ENCODE results near the gene IDH3G.
A peak's percentile ranks its signal among the peaks of the same experiment; 100 is the strongest.

The IDH3G gene

DNA sequence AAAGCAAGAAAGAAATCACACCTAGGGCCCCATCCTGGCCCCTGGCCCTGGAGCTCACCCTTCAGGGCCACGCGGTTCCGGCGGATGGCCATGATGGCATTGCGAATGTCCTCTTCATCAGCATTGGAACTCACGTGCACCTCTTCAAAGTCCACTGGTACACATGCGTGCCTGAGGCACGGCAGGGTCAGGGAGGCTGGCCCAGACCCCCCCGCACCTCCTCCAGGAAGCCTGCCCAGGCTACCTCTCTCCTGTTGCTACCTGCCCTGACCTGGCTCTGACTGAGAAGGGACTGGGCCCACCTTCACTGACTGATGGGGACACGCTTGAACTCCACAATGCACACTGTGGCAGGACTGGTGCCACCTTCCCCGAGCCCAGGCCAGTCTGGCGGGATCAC, 4.5 kb downstream of the IDH3G start:
- Mint-ChIP-seq H3K4me3 (no peak overlapping the region), H3K36me3 (peaks cover 5% of the 10 kb centered on the region), H3K27ac (no peak overlapping the region), H3K27me3 (no peaks in the 10 kb centered on the region), H3K4me1 (peaks cover 6% of the 10 kb centered on the region), H3K9me3 (no peaks in the 10 kb centered on the region)
- ATAC-seq (ENCODE audit: low read depth) (no peak), DNase-seq (ENCODE audit: low spot score in 2 of 2) (no peak)

DNA sequence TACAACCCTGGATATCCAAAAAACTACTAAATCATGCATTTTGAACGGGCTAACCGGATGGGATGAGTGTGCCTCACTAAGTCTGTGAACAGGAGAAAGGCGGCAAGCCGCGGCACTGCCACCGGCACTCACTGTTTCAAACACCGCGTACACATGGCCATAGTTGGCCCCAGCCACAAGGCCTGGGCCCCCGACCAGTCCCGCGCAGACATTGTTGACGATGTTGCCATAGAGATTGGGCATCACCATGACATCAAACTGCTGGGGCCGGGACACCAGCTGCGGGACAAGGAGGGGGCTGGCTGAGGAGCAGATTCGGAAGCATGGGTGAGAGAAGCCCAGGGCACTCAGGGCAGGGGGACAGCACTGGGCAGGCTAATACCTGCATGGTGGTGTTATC, 7.5 kb downstream of the IDH3G start:
- no peaks in the 10 kb centered on the region for H3K9me3 Mint-ChIP-seq
- no peak for ATAC-seq (ENCODE audit: low read depth)
- no peak overlapping the region for H3K4me3 Mint-ChIP-seq
- no peak for DNase-seq (ENCODE audit: low spot score in 2 of 2)
- no peak overlapping the region for H3K27ac Mint-ChIP-seq
- H3K36me3 Mint-ChIP-seq, result peaks cover 5% of the 10 kb centered on the region
- no peaks in the 10 kb centered on the region for H3K4me1 Mint-ChIP-seq
- H3K27me3 Mint-ChIP-seq, result no peaks in the 10 kb centered on the region

GRCh38 chrX:153784325-153784967, 9.7 kb downstream of the IDH3G start:
- ATAC-seq (ENCODE audit: low read depth), result no peak
- no peak for DNase-seq (ENCODE audit: low spot score in 2 of 2)
- Mint-ChIP-seq H3K27me3 (peaks cover 6% of the 10 kb centered on the region), H3K4me3 (no peak overlapping the region), H3K36me3 (peaks cover 5% of the 10 kb centered on the region), H3K9me3 (no peaks in the 10 kb centered on the region), H3K27ac (no peak overlapping the region), H3K4me1 (peaks cover 3% of the 10 kb centered on the region)

DNA sequence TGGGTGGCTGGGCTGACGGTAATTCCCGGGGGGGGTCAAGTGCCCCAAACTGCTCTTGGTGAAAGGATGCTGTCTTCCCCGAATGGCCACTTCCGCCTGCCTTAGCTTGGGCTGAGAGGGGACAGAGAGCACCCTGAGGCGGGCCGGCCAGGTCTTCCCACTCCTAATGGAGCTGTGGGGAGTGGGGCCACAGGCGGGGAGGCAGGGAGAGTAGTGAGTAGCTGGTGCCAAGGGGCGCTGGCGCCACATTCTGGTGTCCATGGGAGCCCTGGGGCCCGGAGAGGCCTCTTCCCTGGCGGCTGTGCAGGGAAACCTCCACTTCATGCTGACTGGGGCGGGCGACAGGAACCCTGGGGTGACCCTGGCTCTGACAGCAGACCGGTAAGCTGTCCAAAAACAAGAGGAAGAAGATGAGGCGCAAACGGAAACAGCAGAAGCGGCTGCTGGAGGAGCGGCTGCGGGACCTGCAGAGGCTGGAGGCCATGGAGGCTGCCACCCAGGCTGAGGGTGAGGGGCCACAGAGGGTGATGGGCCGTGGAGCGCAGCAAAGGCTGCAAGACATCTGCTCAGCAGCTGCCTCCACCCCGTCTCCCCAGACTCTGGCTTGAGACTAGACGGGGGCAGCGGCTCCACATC, 10.7 kb downstream of the IDH3G start:
- no peak overlapping the region for H3K27ac Mint-ChIP-seq
- peaks cover 3% of the 10 kb centered on the region for H3K36me3 Mint-ChIP-seq
- DNase-seq (ENCODE audit: low spot score in 2 of 2) (no peak), ATAC-seq (ENCODE audit: low read depth) (no peak)
- no peak overlapping the region for H3K4me3 Mint-ChIP-seq
- H3K9me3 Mint-ChIP-seq, result no peaks in the 10 kb centered on the region
- peaks cover 3% of the 10 kb centered on the region for H3K4me1 Mint-ChIP-seq
- peaks cover 6% of the 10 kb centered on the region for H3K27me3 Mint-ChIP-seq

DNA sequence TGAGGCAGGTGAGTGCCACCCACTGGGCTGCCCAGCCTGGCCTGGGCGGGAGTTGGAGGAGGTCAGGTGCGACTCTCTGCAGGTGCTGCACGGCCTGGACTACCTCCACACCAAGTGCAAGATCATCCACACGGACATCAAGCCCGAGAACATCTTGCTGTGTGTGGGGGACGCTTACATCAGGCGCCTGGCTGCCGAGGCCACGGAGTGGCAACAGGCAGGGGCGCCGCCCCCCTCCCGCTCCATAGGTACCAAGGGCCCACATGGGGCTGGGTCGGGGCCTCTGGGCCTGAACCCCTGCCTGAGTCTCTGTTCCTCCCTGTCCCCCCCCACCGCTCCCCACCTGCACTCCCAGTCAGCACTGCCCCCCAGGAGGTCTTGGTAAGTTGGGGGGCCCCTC, 11.3 kb downstream of the IDH3G start:
- Mint-ChIP-seq H3K4me1 (peaks cover 3% of the 10 kb centered on the region), H3K9me3 (no peaks in the 10 kb centered on the region), H3K36me3 (peaks cover 3% of the 10 kb centered on the region), H3K27ac (no peak overlapping the region), H3K27me3 (peaks cover 6% of the 10 kb centered on the region), H3K4me3 (no peak overlapping the region)
- ATAC-seq (ENCODE audit: low read depth) (no peak), DNase-seq (ENCODE audit: low spot score in 2 of 2) (no peak)

- Mint-ChIP-seq H3K9me3 (no peaks in the 10 kb centered on the region), H3K36me3 (peaks cover 3% of the 10 kb centered on the region), H3K4me3 (no peak overlapping the region), H3K4me1 (peaks cover 3% of the 10 kb centered on the region), H3K27me3 (peaks cover 6% of the 10 kb centered on the region), H3K27ac (no peak overlapping the region)
- DNase-seq (ENCODE audit: low spot score in 2 of 2), result no peak
- ATAC-seq (ENCODE audit: low read depth), result no peak
Measured at GRCh38 chrX:153782313-153782712, 11.9 kb downstream of the IDH3G start.

DNA sequence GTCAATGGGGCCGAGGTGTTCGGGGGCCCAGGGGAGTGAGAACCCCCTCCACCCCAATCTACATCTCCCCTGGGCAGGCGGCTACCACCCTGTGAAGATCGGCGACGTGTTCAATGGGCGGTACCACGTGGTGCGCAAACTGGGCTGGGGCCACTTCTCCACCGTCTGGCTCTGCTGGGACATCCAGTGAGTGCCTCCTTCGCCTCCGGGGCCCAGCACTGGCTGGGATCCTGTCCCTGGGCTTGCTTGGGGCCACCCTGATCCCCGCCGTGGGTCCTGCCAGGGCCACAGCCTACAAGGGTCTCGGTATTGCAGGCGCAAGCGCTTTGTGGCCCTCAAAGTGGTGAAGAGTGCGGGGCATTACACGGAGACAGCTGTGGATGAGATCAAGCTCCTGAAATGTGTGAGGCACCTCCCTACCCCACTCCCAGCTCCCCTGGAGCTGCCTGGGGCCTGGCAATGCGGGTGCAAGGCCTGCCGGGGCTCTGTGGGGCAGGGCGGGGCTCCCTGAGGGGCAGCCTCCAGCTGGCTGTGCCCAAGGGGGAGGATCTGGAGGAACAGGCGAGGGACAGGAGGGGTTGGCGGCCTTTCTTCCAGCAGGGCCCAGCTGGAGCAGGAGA, 12.6 kb downstream of the IDH3G start:
- Mint-ChIP-seq H3K9me3 (no peaks in the 10 kb centered on the region), H3K4me1 (peaks cover 3% of the 10 kb centered on the region), H3K4me3 (no peak overlapping the region), H3K27me3 (peaks cover 6% of the 10 kb centered on the region), H3K27ac (no peak overlapping the region), H3K36me3 (peaks cover 3% of the 10 kb centered on the region)
- ATAC-seq (ENCODE audit: low read depth), result no peak
- DNase-seq (ENCODE audit: low spot score in 2 of 2), result no peak

DNA sequence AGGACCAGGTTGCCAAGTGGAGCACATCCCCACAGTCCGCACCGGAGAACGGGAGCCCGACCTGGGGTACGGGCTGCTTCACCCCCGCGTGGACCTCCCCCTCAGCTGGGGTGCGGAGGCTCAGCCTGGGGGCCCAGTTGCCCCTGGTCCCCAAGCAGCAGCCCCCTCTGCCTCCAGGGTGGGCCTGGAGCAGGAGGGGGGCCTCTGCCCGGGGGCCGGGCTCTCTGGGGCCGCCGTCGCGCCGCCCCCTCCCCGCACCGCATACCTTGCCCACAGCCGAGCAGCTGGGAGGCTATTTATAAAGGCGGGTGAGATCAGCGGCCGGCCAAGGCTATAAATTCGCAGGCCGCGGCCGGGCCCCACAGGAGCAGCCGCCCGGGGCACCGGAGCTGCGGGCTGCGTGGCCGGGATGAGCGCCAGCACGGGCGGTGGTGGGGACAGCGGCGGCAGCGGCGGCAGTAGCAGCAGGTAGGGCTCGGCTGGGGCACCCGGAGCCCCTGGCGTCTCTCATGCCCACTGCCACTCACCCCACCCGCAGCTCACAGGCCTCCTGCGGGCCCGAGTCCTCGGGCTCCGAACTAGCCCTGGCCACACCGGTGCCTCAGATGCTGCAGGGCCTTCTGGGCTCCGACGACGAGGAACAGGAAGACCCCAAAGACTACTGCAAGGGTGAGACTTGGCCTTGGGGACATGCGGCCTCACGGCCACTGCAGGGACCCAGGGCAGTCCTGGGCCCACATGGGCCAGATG, 13.3 kb downstream of the IDH3G start, which contains the start of gene SRPK3:
Gene SRPK3, plus strand, starts transcription at position 364 of the 750 bp plus-strand sequence. Its CDS starts 46 bp downstream, at position 410.
- peaks cover 7% of the 10 kb centered on the region for H3K27me3 Mint-ChIP-seq
- peaks cover 5% of the 10 kb centered on the region for H3K4me1 Mint-ChIP-seq
- peaks cover 3% of the 10 kb centered on the region for H3K36me3 Mint-ChIP-seq
- no peak for DNase-seq (ENCODE audit: low spot score in 2 of 2)
- H3K4me3 Mint-ChIP-seq, result peak within 1 kb of the TSS; percentile 4
- no peak within 1 kb of the TSS for H3K27ac Mint-ChIP-seq
- ATAC-seq (ENCODE audit: low read depth), result no peak
- no peaks in the 10 kb centered on the region for H3K9me3 Mint-ChIP-seq

- Mint-ChIP-seq H3K36me3 (no peaks in the 10 kb centered on the region), H3K4me1 (peaks cover 5% of the 10 kb centered on the region), H3K9me3 (no peaks in the 10 kb centered on the region), H3K4me3 (peak overlapping the region; percentile 4), H3K27me3 (peaks cover 7% of the 10 kb centered on the region), H3K27ac (no peak overlapping the region)
- ATAC-seq (ENCODE audit: low read depth) (no peak), DNase-seq (ENCODE audit: low spot score in 2 of 2) (no peak)
Measured at GRCh38 chrX:153779891-153780677, 14.1 kb downstream of the IDH3G start.

DNA sequence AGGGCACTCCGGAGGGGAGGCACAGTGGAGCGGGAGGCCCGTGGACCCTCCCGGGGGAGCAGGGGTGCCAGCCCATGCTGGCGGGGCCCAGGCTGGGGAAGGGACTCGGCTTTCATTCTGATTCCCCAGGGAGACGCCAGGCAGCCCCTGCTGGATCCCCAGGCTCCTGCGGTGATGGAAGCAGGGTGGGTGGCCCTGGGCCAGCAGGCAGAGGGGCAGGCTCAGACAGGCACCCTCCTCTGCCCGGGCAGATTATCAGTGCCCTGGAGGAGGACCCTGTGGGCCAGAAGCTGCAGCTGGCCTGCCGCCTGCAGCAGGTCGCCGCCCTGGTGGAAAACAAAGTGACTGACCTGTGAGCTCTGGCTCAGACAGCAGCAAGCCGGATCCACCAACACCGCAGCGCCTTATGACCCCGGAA, 15.5 kb downstream of the IDH3G start:
- no peaks in the 10 kb centered on the region for H3K36me3 Mint-ChIP-seq
- H3K4me1 Mint-ChIP-seq, result peaks cover 5% of the 10 kb centered on the region
- no peak overlapping the region for H3K27ac Mint-ChIP-seq
- peaks cover 7% of the 10 kb centered on the region for H3K27me3 Mint-ChIP-seq
- no peak overlapping the region for H3K4me3 Mint-ChIP-seq
- ATAC-seq (ENCODE audit: low read depth) (no peak), DNase-seq (ENCODE audit: low spot score in 2 of 2) (no peak)
- H3K9me3 Mint-ChIP-seq, result no peaks in the 10 kb centered on the region

- Mint-ChIP-seq H3K9me3 (no peaks in the 10 kb centered on the region), H3K27me3 (peaks cover 7% of the 10 kb centered on the region), H3K27ac (no peak overlapping the region), H3K4me1 (peaks cover 5% of the 10 kb centered on the region), H3K4me3 (no peak overlapping the region), H3K36me3 (no peaks in the 10 kb centered on the region)
- DNase-seq (ENCODE audit: low spot score in 2 of 2), result no peak
- ATAC-seq (ENCODE audit: low read depth), result no peak
Measured at GRCh38 chrX:153778181-153778580, 16.0 kb downstream of the IDH3G start.

- no peak for ATAC-seq (ENCODE audit: low read depth)
- H3K27ac Mint-ChIP-seq, result no peak overlapping the region
- no peak for DNase-seq (ENCODE audit: low spot score in 2 of 2)
- H3K27me3 Mint-ChIP-seq, result peaks cover 7% of the 10 kb centered on the region
- H3K4me1 Mint-ChIP-seq, result peaks cover 5% of the 10 kb centered on the region
- H3K9me3 Mint-ChIP-seq, result no peaks in the 10 kb centered on the region
- H3K36me3 Mint-ChIP-seq, result no peaks in the 10 kb centered on the region
- H3K4me3 Mint-ChIP-seq, result no peak overlapping the region
Measured at GRCh38 chrX:153777261-153778090, 16.7 kb downstream of the IDH3G start.

DNA sequence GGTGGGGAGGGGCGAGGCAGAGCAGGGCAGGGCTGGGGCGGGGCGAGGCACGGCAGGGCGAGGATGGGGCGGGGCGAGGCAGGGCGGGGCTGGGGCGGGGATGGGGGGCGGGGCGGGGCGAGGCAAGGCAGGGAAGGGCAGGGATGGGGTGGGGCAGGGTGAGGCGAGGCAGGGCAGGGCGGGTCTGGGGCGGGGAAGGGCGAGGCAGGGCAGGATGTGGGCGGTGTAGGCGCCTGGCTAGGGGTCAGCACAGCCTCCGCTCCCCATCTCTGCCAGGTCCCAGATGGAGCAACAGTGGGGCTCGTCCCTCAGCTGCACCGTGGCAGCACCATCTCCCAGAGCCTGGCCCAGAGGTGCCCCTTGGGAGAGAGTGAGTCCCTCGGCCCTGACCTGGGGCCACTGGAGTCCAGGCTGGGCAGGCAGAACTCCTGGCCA, 17.5 kb downstream of the IDH3G start:
- Mint-ChIP-seq H3K4me3 (no peak overlapping the region), H3K27me3 (peaks cover 7% of the 10 kb centered on the region), H3K9me3 (no peaks in the 10 kb centered on the region), H3K4me1 (peaks cover 5% of the 10 kb centered on the region), H3K27ac (no peak overlapping the region), H3K36me3 (no peaks in the 10 kb centered on the region)
- no peak for ATAC-seq (ENCODE audit: low read depth)
- no peak for DNase-seq (ENCODE audit: low spot score in 2 of 2)
